Mesenchymal stem cell (in vitro differentiated cells and primary cell): Measurements from ENCODE around the gene TTC38.

Source experiments
- DNase-seq: peaks from one replicate; pipeline ENCODE4 v3.0.0-alpha.2; 2013
- H2AFZ ChIP-seq: one replicate; pipeline ENCODE4 v1.6.1; 2013; ENCODE audit warnings: low read depth, mild to moderate bottlenecking, control low read depth, inconsistent platforms, low read length, moderate library complexity
- H2AK5ac ChIP-seq: 2 replicates; pipeline ENCODE4 v1.6.1; 2013; ENCODE audit warnings: low read length, moderate library complexity, mild to moderate bottlenecking, inconsistent platforms; ENCODE audit not compliant: severe bottlenecking
- H2BK120ac ChIP-seq: one replicate; pipeline ENCODE4 v1.6.1; 2013; ENCODE audit warnings: low read depth, mild to moderate bottlenecking, inconsistent platforms, low read length, moderate library complexity
- H2BK12ac ChIP-seq, 2 experiments: one replicate each; pipeline ENCODE4 v1.6.1; 2013; ENCODE audit warnings: inconsistent platforms in 2 of 2, low read length in 2 of 2, mild to moderate bottlenecking in 2 of 2, moderate library complexity in 2 of 2, control low read depth in 1 of 2
- H2BK15ac ChIP-seq: one replicate; pipeline ENCODE4 v1.6.1; 2013; ENCODE audit warnings: mild to moderate bottlenecking, low read depth, inconsistent platforms; ENCODE audit not compliant: poor library complexity, severe bottlenecking
- H2BK5ac ChIP-seq: 2 replicates; pipeline ENCODE4 v1.6.1; 2013; ENCODE audit warnings: low read depth, mild to moderate bottlenecking, low read length, control low read depth, inconsistent platforms; ENCODE audit not compliant: poor library complexity, severe bottlenecking
- H3K14ac ChIP-seq, 2 experiments: one replicate each; pipeline ENCODE4 v1.6.1; 2013; ENCODE audit warnings: inconsistent platforms in 2 of 2, low read length in 2 of 2, control low read depth in 1 of 2, mild to moderate bottlenecking in 1 of 2, moderate library complexity in 1 of 2
- H3K18ac ChIP-seq, 2 experiments: one replicate each; pipeline ENCODE4 v1.6.1; 2013; ENCODE audit warnings: inconsistent platforms in 2 of 2, low read length in 2 of 2, control low read depth in 1 of 2, low read depth in 1 of 2, mild to moderate bottlenecking in 1 of 2
- H3K23ac ChIP-seq, 2 experiments: one replicate each; pipeline ENCODE4 v1.6.1; 2013; ENCODE audit warnings: inconsistent platforms in 2 of 2, low read length in 2 of 2, mild to moderate bottlenecking in 2 of 2, moderate library complexity in 2 of 2, control low read depth in 1 of 2
- H3K27ac ChIP-seq: 2 replicates; pipeline ENCODE4 v1.5.1; 2013; ENCODE audit warnings: mild to moderate bottlenecking, moderate library complexity, low read length, control low read depth, inconsistent platforms; ENCODE audit not compliant: poor library complexity, severe bottlenecking
- H3K27me3 ChIP-seq, 2 experiments: 2 replicates each; pipeline versions ENCODE4 v1.6.1 to v1.7.0; 2013; ENCODE audit warnings: low read length in 2 of 2, mild to moderate bottlenecking in 2 of 2, moderate library complexity in 2 of 2, control low read depth in 1 of 2, inconsistent platforms in 1 of 2; ENCODE audit not compliant: control insufficient read depth in 1 of 2, insufficient read depth in 1 of 2
- H3K36me3 ChIP-seq, 2 experiments: 2 replicates each; pipeline versions ENCODE4 v1.6.1 to v1.7.0; 2013; ENCODE audit warnings: low read length in 2 of 2, control low read depth in 1 of 2, inconsistent platforms in 1 of 2, low read depth in 1 of 2, mild to moderate bottlenecking in 1 of 2; ENCODE audit not compliant: insufficient read depth in 2 of 2, control insufficient read depth in 1 of 2
- H3K4ac ChIP-seq, 2 experiments: one replicate each; pipeline ENCODE4 v1.6.1; 2013; ENCODE audit warnings: inconsistent platforms in 2 of 2, low read length in 2 of 2, mild to moderate bottlenecking in 2 of 2, moderate library complexity in 2 of 2, control low read depth in 1 of 2, low read depth in 1 of 2
- H3K4me1 ChIP-seq: 2 replicates; pipeline ENCODE4 v1.6.1; 2013; ENCODE audit warnings: low read depth, low read length, control low read depth; ENCODE audit not compliant: control insufficient read depth, insufficient read depth
- H3K4me2 ChIP-seq: 2 replicates; pipeline ENCODE4 v1.6.1; 2013; ENCODE audit warnings: low read length, mild to moderate bottlenecking, inconsistent platforms; ENCODE audit not compliant: poor library complexity, severe bottlenecking
- H3K4me3 ChIP-seq, 2 experiments: 2 replicates each; pipeline versions ENCODE4 v1.5.1 to v1.7.0; 2013; ENCODE audit warnings: low read length in 2 of 2, mild to moderate bottlenecking in 2 of 2, control low read depth in 1 of 2, low read depth in 1 of 2; ENCODE audit not compliant: insufficient read depth in 1 of 2
- H3K79me1 ChIP-seq: replicated peaks from 2 replicates; pipeline ENCODE4 v1.6.1; 2013; ENCODE audit warnings: mild to moderate bottlenecking, control low read depth, low read length, inconsistent platforms; ENCODE audit not compliant: poor library complexity, severe bottlenecking
- H3K9ac ChIP-seq: 2 replicates; pipeline ENCODE4 v1.7.0; 2013; ENCODE audit warnings: mild to moderate bottlenecking, low read length, moderate library complexity
- H3K9me3 ChIP-seq: 2 replicates; pipeline ENCODE4 v1.7.0; 2013; ENCODE audit warnings: mild to moderate bottlenecking, low read length; ENCODE audit not compliant: control insufficient read depth
- H4K8ac ChIP-seq: one replicate; pipeline ENCODE4 v1.6.1; 2013; ENCODE audit warnings: inconsistent platforms, mild to moderate bottlenecking, low read length, moderate library complexity
- H4K91ac ChIP-seq: one replicate; pipeline ENCODE4 v1.6.1; 2013; ENCODE audit warnings: mild to moderate bottlenecking, low read length, inconsistent platforms
- WGBS: methylation state at CpG from one replicate; pipeline ENCODE4 v1.1.7; 2013; ENCODE audit warnings: mixed read lengths; 5-methylcytosine and 5-hydroxymethylcytosine counted together

TTC38 gene

GRCh38 chr22:46287873-46288751 is 20.3 kb downstream of the TTC38 start:
- Histone ChIP-seq H2AK5ac (no peak overlapping the region), H4K91ac (no peak overlapping the region), H3K4me2 (no peak overlapping the region), H3K4me3 (no peak overlapping the region), H3K79me1 (no peaks in the 10 kb centered on the region), H3K9me3 (peaks cover 4% of the 10 kb centered on the region), H2BK15ac (no peak overlapping the region), H3K27me3 (no peaks in the 10 kb centered on the region), H3K4me1 (peaks cover 13% of the 10 kb centered on the region), H4K8ac (no peak overlapping the region), H3K27ac (no peak overlapping the region), H3K9ac (no peak overlapping the region), H3K36me3 (peaks cover 71 to 81% of the 10 kb centered on the region in 2 experiments), H3K14ac (no peak overlapping the region), H3K18ac (no peak overlapping the region), H2BK120ac (no peak overlapping the region), H2BK12ac (no peak overlapping the region), H2AFZ (no peak overlapping the region), H2BK5ac (no peak overlapping the region), H3K4ac (no peak overlapping the region), H3K23ac (no peak overlapping the region)
- 85% methylated on average over 24 of the region's 24 CpGs for WGBS
- DNase-seq = no peak

DNA sequence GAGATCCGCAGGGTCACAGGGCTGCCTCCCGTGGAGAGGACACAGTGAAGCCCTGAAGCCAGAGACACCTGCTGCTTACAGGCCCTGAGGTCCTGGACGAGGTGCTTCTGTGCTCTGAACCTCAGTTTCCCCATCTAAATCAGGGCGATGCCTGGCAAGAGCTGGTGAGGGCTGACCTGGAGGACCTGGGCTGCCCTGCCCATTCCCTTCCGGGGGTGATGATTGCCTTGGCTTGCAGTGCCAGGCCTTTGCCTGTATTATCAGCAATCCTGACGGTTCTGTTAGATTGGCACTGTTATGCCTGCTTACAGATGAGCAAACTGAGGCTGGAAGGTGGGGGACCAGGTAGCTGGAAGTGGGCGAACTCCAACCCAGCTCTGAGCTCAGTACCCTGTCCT is 21.0 kb downstream of the TTC38 start:
- H3K36me3 ChIP-seq = peaks cover 70 to 81% of the 10 kb centered on the region in 2 experiments
- no peak overlapping the region for H3K4ac ChIP-seq
- no peak overlapping the region for H3K27ac ChIP-seq
- H2BK5ac ChIP-seq = no peak overlapping the region
- H3K4me3 ChIP-seq = no peak overlapping the region
- 90% methylated on average over 7 of the region's 7 CpGs for WGBS
- H3K14ac ChIP-seq = no peak overlapping the region
- H3K23ac ChIP-seq = no peak overlapping the region
- peaks cover 16% of the 10 kb centered on the region for H3K4me1 ChIP-seq
- H3K18ac ChIP-seq = no peak overlapping the region
- H3K9me3 ChIP-seq = peaks cover 4% of the 10 kb centered on the region
- no peak overlapping the region for H2BK15ac ChIP-seq
- no peak overlapping the region for H3K4me2 ChIP-seq
- DNase-seq = no peak
- no peak overlapping the region for H2BK120ac ChIP-seq
- H3K27me3 ChIP-seq = no peaks in the 10 kb centered on the region
- no peak overlapping the region for H2AK5ac ChIP-seq
- H3K79me1 ChIP-seq = no peaks in the 10 kb centered on the region
- no peak overlapping the region for H4K8ac ChIP-seq
- H2BK12ac ChIP-seq = no peak overlapping the region
- no peak overlapping the region for H2AFZ ChIP-seq
- no peak overlapping the region for H3K9ac ChIP-seq
- no peak overlapping the region for H4K91ac ChIP-seq

GRCh38 chr22:46289244-46289891 is 21.6 kb downstream of the TTC38 start:
- Histone ChIP-seq H2BK5ac (no peak overlapping the region), H3K4ac (no peak overlapping the region)
- 96% methylated on average over 33 of the region's 33 CpGs for WGBS

DNA sequence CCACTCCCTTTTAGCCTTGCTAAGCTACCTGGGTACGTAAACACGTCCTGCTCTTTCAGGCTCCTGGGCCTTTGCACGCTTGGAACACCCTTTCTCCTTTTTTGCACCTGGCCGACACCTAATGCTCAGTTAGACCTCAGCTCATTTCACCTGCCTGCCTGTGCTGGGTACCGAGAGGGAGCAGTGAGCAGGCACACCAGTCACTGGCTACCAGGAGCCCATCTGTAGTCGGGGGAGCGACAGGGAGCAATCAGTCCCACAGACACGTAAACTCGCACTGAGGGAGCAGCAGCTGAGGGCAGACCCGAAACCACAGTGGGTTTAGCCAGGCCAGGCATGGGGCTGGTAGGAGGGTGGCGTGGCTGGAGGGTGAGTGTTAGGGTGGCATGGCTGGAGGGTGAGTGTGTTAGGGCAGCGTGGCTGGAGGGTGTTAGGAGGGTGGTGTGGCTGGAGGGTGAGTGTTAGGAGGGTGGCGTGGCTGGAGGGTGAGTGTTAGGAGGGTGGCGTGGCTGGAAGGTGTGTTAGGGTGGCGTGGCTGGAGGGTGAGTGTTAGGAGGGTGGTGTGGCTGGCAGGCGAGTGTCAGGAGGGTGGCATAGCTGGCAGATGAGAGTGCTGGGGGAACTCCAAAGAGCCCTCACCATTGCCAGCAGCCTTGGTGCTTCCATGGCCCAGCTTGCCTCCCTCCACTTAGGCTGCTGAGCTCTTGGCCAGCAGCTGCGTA is 22.5 kb downstream of the TTC38 start:
- no peak overlapping the region for H4K91ac ChIP-seq
- H2BK15ac ChIP-seq = no peak overlapping the region
- H2AK5ac ChIP-seq = no peak overlapping the region
- DNase-seq = no peak
- H3K4me2 ChIP-seq = no peak overlapping the region
- H3K27me3 ChIP-seq = no peaks in the 10 kb centered on the region
- no peak overlapping the region for H3K4ac ChIP-seq
- peaks cover 4% of the 10 kb centered on the region for H3K9me3 ChIP-seq
- WGBS = 98% methylated on average over 16 of the region's 17 CpGs
- peaks cover 56 to 68% of the 10 kb centered on the region in 2 experiments for H3K36me3 ChIP-seq
- peaks cover 17% of the 10 kb centered on the region for H3K4me1 ChIP-seq
- H2BK120ac ChIP-seq = no peak overlapping the region
- H3K18ac ChIP-seq = no peak overlapping the region
- peaks cover 3% of the 10 kb centered on the region for H3K79me1 ChIP-seq
- H3K27ac ChIP-seq = no peak overlapping the region
- H4K8ac ChIP-seq = no peak overlapping the region
- no peak overlapping the region for H3K4me3 ChIP-seq
- no peak overlapping the region for H3K14ac ChIP-seq
- no peak overlapping the region for H2BK5ac ChIP-seq
- H2BK12ac ChIP-seq = no peak overlapping the region
- H3K9ac ChIP-seq = no peak overlapping the region
- no peak overlapping the region for H3K23ac ChIP-seq
- H2AFZ ChIP-seq = no peak overlapping the region

More at GRCh38 chr22:46289244-46289891, 21.6 kb downstream of the TTC38 start:
- Histone ChIP-seq H3K4me1 (peaks cover 17% of the 10 kb centered on the region), H3K9ac (no peak overlapping the region), H3K27ac (no peak overlapping the region), H3K23ac (no peak overlapping the region), H2AFZ (no peak overlapping the region), H3K79me1 (no peaks in the 10 kb centered on the region), H3K4me2 (no peak overlapping the region), H3K18ac (no peak overlapping the region), H3K36me3 (peaks cover 65 to 77% of the 10 kb centered on the region in 2 experiments), H3K4me3 (no peak overlapping the region), H2BK120ac (no peak overlapping the region), H2BK12ac (no peak overlapping the region), H3K9me3 (peaks cover 4% of the 10 kb centered on the region), H4K91ac (no peak overlapping the region), H3K14ac (no peak overlapping the region), H3K27me3 (no peaks in the 10 kb centered on the region), H2AK5ac (no peak overlapping the region), H2BK15ac (no peak overlapping the region), H4K8ac (no peak overlapping the region)
- DNase-seq = no peak
